SH-SY5Y (cell line): ENCODE results near the gene ANTXR2.

Experiments
- GATA2 ChIP-seq: IDR thresholded peaks from 2 replicates; pipeline ENCODE4 v1.6.1; 2011; ENCODE audit warnings: mild to moderate bottlenecking, low read depth, low read length
- GATA3 ChIP-seq: IDR thresholded peaks from 2 replicates; pipeline ENCODE4 v1.6.1; 2011; ENCODE audit warnings: low read depth, mild to moderate bottlenecking, low read length, moderate library complexity

ANTXR2 gene

GRCh38 chr4:80097400-80098177, 24.6 kb upstream of the ANTXR2 start:
- peak; percentile 10; the same call in 1 of the 2 replicates for TF ChIP-seq GATA2
- TF ChIP-seq GATA3, result peak; percentile 45; the same call in 1 of the 2 replicates

- no peak for TF ChIP-seq GATA3
- no peak for TF ChIP-seq GATA2
These were observed 23.3 kb upstream of the ANTXR2 start for GRCh38 chr4:80096175-80096850.

- TF ChIP-seq GATA3 (no peak), GATA2 (no peak)
These were observed 21.2 kb upstream of the ANTXR2 start for GRCh38 chr4:80094191-80094590.

- TF ChIP-seq GATA2, result peak; percentile 77
- peak; percentile 72 for TF ChIP-seq GATA3
These were observed 20.5 kb upstream of the ANTXR2 start for GRCh38 chr4:80093563-80093962.

GRCh38 chr4:80092847-80093246, 19.8 kb upstream of the ANTXR2 start:
- TF ChIP-seq GATA3, result no peak

GRCh38 chr4:80092088-80092487, 19.1 kb upstream of the ANTXR2 start:
- TF ChIP-seq GATA3 (no peak), GATA2 (no peak)

- TF ChIP-seq GATA2, result no peak
- TF ChIP-seq GATA3, result no peak
These were observed 18.7 kb upstream of the ANTXR2 start for GRCh38 chr4:80091688-80092087.

GRCh38 chr4:80091184-80091583, 18.2 kb upstream of the ANTXR2 start:
- TF ChIP-seq GATA2 (no peak), GATA3 (no peak)

- no peak for TF ChIP-seq GATA3
These were observed 17.1 kb upstream of the ANTXR2 start for GRCh38 chr4:80090090-80090489.

- TF ChIP-seq GATA3, result no peak
- TF ChIP-seq GATA2, result no peak
These were observed 15.4 kb upstream of the ANTXR2 start for GRCh38 chr4:80088471-80088870.

- TF ChIP-seq GATA3, result no peak
- TF ChIP-seq GATA2, result no peak
These were observed 13.3 kb upstream of the ANTXR2 start for GRCh38 chr4:80086296-80086695.

- no peak for TF ChIP-seq GATA2
- TF ChIP-seq GATA3, result no peak
These were observed 12.1 kb upstream of the ANTXR2 start for GRCh38 chr4:80085081-80085480.

- TF ChIP-seq GATA3 (no peak), GATA2 (no peak)
These were observed 9.7 kb upstream of the ANTXR2 start for GRCh38 chr4:80082693-80083092.

GRCh38 chr4:80081566-80081965, 8.5 kb upstream of the ANTXR2 start:
- TF ChIP-seq GATA3 (no peak), GATA2 (no peak)

GRCh38 chr4:80079255-80079923, 6.4 kb upstream of the ANTXR2 start:
- no peak for TF ChIP-seq GATA2
- no peak for TF ChIP-seq GATA3
